IPS-15b (cell line): Measurements from ENCODE around the gene REP15.

Experiments used
- H3K27me3 ChIP-seq: one replicate; pipeline ENCODE4 v1.6.1; 2013; ENCODE audit warnings: low read length; ENCODE audit not compliant: control insufficient read depth, insufficient read depth
- H3K36me3 ChIP-seq: one replicate; pipeline ENCODE4 v1.6.1; 2013; ENCODE audit warnings: low read length; ENCODE audit not compliant: control insufficient read depth, insufficient read depth
- H3K4me1 ChIP-seq: one replicate; pipeline ENCODE4 v1.6.1; 2013; ENCODE audit warnings: mild to moderate bottlenecking, low read length; ENCODE audit not compliant: control insufficient read depth, insufficient read depth
- H3K4me3 ChIP-seq: one replicate; pipeline ENCODE4 v1.5.1; 2013; ENCODE audit warnings: low read depth, low read length
- H3K9ac ChIP-seq: one replicate; pipeline ENCODE4 v1.6.1; 2013; ENCODE audit warnings: low read depth, mild to moderate bottlenecking, low read length
- H3K9me3 ChIP-seq: one replicate; pipeline ENCODE4 v1.6.1; 2013; ENCODE audit warnings: mild to moderate bottlenecking, low read length; ENCODE audit not compliant: control insufficient read depth, insufficient read depth

The REP15 gene

DNA sequence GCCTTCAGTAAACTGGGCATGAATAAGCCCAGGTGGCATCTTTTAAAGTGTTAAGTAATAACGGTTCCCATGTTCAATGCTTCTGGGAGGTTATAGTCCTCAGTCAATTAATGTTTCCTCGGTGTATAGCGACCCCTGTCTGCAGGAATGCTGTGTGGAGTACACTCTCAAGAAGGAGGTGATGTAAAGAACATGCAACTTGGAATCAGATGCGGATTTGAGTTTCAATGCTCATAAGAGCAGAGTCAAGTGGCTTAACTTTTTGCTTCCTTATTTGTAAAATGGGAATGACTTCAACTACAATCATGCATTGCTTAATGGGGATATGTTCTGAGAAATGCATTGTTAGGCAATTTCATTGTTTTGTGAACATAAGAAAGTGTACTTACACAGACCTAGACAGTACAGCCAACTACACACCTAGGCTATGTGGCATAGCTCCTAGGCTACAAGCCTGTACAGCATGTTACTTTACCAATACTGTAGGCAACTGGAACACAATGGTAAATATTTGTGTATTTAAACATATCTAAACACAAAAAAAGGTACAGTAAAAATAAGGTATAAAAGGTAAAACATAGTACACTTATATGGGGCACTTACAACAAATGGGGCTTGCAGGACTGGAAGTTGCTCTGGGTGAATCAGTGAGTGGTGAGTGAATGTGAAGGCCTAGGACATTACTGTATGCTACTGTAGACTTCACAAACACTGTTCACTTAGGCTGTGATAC is 7.6 kb downstream of the REP15 start:
- H3K27me3 ChIP-seq: no peaks in the 10 kb centered on the region
- H3K9ac ChIP-seq: no peak overlapping the region
- no peaks in the 10 kb centered on the region for H3K9me3 ChIP-seq
- no peak overlapping the region for H3K4me3 ChIP-seq
- no peaks in the 10 kb centered on the region for H3K4me1 ChIP-seq
- H3K36me3 ChIP-seq: no peaks in the 10 kb centered on the region

DNA sequence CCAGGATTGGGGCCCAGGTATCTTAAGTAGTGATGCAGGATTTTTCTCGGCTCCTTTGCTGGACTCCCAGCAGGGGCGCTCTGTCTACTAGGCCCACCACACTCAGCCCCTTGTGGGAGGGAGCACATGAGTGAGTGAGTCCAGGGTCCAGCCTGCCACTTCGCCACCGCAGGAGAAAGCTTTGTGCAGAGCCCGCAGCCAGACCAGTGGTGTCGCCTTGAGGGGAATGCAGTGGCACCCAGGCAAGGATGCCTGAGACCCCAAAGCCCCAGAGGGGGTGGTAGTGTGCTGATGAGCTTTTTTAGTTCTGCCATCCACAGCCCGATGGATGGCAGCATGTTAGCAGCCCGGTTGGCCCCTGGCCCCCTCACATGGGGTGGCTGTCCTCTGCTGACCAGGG is 9.0 kb downstream of the REP15 start:
- no peaks in the 10 kb centered on the region for H3K4me1 ChIP-seq
- no peak overlapping the region for H3K4me3 ChIP-seq
- H3K9me3 ChIP-seq: no peaks in the 10 kb centered on the region
- no peaks in the 10 kb centered on the region for H3K36me3 ChIP-seq
- H3K27me3 ChIP-seq: no peaks in the 10 kb centered on the region
- no peak overlapping the region for H3K9ac ChIP-seq

DNA sequence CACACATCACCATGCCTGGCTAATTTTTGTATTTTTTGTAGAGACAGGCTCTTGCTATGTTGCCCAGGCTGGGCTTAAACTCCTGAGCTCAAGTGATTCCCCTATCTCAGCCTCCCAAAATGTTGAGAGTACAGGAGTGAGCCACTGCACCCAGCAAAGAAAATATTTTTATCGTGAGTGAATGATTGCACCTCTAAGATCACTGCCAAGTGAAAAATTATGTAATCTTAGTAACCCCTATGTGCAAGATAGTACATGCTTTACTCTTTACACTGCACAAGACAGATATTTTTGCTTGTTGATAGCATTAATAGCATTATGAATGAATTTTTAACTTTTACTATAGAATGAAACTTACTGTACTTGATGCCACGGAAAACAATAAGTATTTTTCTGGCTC is 11.0 kb downstream of the REP15 start:
- no peaks in the 10 kb centered on the region for H3K4me1 ChIP-seq
- no peak overlapping the region for H3K9ac ChIP-seq
- H3K4me3 ChIP-seq: no peak overlapping the region
- no peaks in the 10 kb centered on the region for H3K27me3 ChIP-seq
- H3K9me3 ChIP-seq: no peaks in the 10 kb centered on the region
- H3K36me3 ChIP-seq: no peaks in the 10 kb centered on the region

DNA sequence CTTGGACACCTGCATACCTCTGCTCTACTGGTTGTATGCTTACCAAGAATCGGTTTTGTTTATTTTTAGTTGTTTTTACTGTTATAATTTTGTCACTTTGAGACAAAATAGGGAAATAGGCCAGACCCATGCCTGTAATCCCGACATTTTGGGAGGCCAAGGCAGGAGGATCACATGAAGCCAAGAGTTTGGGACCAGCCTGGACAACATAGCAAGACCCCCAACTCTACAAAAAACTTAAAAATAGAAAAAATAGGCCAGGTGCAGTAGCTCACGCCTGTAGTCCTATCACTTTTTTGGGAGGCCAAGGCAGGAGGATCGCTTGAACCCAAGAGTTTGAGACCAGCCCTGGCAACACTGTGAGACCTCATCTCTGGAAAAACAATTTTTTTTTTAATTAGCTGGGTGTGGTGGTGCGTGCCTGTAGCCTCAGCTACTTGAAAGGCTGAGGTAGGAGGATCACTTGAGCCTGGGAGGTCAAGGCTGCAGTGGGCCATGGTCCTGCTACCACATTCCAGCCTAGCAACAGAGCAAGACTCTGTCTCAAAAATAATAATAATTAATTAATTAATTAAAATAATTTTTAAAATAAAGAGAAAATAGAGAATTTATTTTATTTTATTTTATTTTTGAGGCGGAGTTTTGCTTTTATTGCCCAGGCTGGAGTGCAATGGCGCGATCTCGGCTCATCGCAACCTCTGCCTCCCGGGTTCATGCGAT is 13.1 kb downstream of the REP15 start:
- no peak overlapping the region for H3K9ac ChIP-seq
- no peaks in the 10 kb centered on the region for H3K27me3 ChIP-seq
- H3K36me3 ChIP-seq: no peaks in the 10 kb centered on the region
- H3K9me3 ChIP-seq: no peaks in the 10 kb centered on the region
- no peaks in the 10 kb centered on the region for H3K4me1 ChIP-seq
- no peak overlapping the region for H3K4me3 ChIP-seq

DNA sequence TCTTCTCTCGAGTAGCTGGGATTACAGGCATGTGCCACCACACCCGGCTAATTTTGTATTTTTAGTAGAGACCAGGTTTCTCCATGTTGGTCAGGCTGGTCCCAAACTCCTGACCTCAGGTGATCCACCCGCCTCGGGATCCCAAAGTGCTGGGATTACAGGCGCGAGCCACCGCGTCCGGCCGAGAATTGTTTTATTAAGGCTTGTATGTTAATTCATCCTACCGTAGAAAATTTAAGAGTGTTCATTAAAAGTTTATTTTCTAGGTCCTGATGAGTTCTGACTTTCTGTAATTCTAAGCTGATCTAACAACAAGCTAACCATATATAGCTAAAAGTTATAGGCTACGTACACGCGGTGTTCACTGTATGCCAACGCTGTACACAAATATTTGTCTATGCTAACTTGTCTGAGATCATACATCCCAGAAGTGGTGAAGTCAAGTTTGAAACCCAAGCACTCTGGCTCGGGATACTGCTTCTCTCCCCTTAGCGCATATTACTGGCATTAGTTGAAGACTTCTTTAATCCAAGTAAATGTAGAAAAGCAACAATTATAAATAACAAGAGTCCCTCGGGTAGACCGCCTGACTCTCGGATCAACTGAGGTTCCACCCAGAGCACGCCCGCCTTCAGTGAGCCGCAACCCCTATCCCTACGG is 13.8 kb downstream of the REP15 start:
- Histone ChIP-seq H3K4me3 (peak overlapping the region; percentile 93), H3K9ac (peak overlapping the region; percentile 58), H3K36me3 (no peaks in the 10 kb centered on the region), H3K27me3 (no peaks in the 10 kb centered on the region), H3K4me1 (no peaks in the 10 kb centered on the region), H3K9me3 (no peaks in the 10 kb centered on the region)

DNA sequence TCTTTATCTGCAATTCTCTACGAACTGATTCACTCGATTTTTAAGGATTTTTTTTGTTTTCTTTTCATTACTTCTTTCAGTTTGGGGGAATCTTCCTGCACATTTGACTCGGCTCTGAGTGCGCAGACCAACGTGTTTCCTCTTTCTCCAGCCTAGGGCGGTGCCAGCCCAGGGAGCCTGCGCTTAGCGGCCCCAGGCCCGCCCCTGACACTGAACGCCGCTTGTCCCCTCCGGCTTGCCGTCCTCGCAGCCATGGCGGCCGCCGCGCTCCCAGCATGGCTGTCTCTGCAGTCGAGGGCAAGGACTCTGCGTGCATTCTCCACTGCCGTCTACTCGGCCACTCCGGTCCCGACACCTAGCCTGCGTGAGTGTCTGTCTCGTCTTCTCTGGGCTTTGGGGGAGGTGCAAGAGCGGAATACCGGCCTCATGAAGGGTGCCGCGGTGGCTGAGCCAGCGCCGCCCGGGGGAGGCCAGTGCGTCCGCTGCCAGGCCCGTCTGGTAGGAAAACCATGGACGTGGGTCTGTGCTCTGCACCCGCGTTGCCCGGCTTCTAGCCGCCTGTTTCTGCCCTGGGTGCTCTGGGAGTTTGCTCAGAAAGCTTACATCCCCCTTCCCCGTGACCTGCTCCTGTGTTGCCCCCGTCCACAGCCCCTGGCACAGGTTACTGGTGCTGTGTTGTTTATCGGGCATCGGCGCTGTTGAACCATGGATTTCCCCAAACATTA is 14.5 kb downstream of the REP15 start, which contains the start of gene MRPS35:
Gene MRPS35, plus strand, starts transcription at position 241 of the 725 bp plus-strand sequence. Its CDS starts 12 bp downstream, at position 253.
- peak within 1 kb of the TSS; percentile 97 for H3K9ac ChIP-seq
- no peaks in the 10 kb centered on the region for H3K9me3 ChIP-seq
- peak within 1 kb of the TSS; percentile 93 for H3K4me3 ChIP-seq
- H3K4me1 ChIP-seq: no peaks in the 10 kb centered on the region
- H3K27me3 ChIP-seq: no peaks in the 10 kb centered on the region
- no peaks in the 10 kb centered on the region for H3K36me3 ChIP-seq

DNA sequence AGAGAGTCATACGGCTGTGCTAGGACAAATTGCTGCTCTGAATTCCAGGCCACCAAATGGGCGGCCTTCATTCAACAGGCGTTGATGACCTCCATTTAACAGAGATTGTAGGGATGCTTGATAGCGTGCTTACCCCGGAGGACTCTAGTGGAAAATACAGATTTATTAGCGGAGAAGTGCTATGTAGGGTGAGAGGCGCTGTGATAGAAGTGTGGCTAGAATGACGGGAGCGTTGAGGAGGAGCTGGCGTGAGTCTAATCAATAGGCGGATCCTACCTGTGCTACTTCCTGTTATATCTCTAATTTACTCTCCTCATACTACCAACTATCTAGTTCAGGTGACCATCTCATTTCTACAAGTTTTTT is 15.1 kb downstream of the REP15 start:
- Histone ChIP-seq H3K4me3 (peak overlapping the region; percentile 93), H3K36me3 (no peaks in the 10 kb centered on the region), H3K4me1 (no peaks in the 10 kb centered on the region), H3K27me3 (no peaks in the 10 kb centered on the region), H3K9ac (peak overlapping the region; percentile 97), H3K9me3 (no peaks in the 10 kb centered on the region)

DNA sequence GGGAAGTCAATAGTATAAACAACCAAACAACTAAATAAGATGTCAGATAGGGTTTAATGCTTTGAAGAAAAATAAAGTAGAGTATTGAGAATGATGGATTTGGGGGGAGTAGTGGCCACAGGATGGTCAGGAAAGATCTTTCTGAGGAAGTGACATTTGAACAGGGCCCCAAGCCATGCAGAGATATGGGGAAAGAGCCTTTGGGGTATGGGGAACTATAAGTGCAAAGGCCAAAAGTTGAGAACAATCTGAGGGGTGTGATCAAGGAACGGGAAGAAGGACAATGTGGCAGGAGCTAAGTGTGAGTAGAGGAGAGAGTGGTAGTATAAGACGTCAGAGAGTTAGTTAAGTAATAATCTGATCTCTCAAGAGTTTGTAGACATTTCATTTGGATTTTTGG is 15.7 kb downstream of the REP15 start:
- H3K36me3 ChIP-seq: no peaks in the 10 kb centered on the region
- no peaks in the 10 kb centered on the region for H3K9me3 ChIP-seq
- no peaks in the 10 kb centered on the region for H3K4me1 ChIP-seq
- no peak overlapping the region for H3K4me3 ChIP-seq
- H3K9ac ChIP-seq: no peak overlapping the region
- H3K27me3 ChIP-seq: no peaks in the 10 kb centered on the region

DNA sequence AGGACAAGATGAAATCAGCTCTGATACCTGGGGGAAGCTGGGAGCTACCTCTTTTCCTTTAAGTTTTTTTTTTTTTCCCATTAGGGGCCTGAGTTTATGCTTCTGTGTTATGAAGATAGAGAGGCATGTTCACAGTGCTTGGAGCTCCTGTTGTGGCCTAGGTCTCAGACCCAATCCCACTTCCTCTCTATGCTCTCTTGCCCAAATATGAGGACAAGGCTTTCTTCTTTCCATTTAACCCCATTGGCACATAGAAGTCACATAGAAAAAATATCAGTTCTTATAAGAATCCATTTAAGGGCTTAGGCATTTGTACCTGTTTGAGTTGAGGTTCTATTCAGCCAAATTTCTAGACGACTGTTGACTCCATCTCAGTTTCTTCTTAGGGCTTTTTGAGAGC is 27.0 kb downstream of the REP15 start:
- Histone ChIP-seq H3K27me3 (no peaks in the 10 kb centered on the region), H3K9ac (no peak overlapping the region), H3K9me3 (no peaks in the 10 kb centered on the region), H3K36me3 (no peaks in the 10 kb centered on the region), H3K4me1 (no peaks in the 10 kb centered on the region), H3K4me3 (no peak overlapping the region)

DNA sequence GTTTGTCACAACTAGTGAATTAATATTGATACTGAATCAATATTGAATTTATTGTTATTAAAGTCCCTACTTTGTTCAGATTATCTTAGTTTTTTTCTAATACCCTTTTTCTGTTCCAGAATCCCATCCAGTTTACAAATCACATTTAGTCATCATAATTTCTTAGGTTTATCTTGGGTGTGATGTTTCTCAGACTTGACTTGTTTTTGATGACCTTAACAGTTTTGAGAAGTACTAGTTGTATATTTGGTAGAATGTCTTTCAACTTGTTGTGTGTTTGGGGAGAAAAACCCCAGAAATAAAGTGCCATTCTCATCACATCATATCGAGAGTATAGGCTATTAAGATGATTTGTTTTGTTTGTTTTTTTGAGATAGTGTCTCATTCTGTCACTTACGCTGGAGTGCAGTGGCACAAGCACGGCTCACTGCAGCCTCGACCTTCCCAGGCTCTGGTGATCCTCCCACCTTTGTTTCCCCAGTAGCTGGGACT is 33.9 kb downstream of the REP15 start:
- Histone ChIP-seq H3K4me3 (no peak overlapping the region), H3K27me3 (no peaks in the 10 kb centered on the region), H3K9ac (no peak overlapping the region), H3K4me1 (no peaks in the 10 kb centered on the region), H3K36me3 (no peaks in the 10 kb centered on the region), H3K9me3 (no peaks in the 10 kb centered on the region)

DNA sequence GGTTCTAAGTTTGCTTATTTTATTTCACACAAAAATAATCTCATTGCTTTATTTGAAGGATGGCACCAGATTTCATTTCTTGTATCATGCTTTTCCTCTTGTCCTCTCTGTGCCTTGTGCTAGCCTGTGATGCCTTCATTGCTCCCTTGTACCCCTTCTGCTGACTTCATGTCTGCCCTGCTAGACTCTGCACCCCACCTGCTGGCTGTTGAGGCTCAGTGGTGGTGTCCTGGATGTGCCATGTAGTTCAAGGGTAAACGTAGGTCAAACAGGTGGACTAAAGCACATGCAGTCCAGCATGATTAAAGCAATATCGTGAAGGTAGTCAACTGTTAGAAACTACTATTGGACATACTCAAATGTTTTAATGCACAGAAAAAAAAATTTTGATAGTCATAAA is 36.0 kb downstream of the REP15 start:
- H3K27me3 ChIP-seq: no peaks in the 10 kb centered on the region
- H3K4me1 ChIP-seq: no peaks in the 10 kb centered on the region
- H3K36me3 ChIP-seq: no peaks in the 10 kb centered on the region
- no peak overlapping the region for H3K4me3 ChIP-seq
- H3K9me3 ChIP-seq: no peaks in the 10 kb centered on the region
- no peak overlapping the region for H3K9ac ChIP-seq
